LNCAP (cell line): Measurements from ENCODE around the gene TRAPPC8.

ENCODE experiments used
- TF ChIP-seq, protein P1 (sequence below): fragments of 450-650 bp; IDR thresholded peaks from 2 replicates; pipeline ENCODE4 v1.5.1; 2017; ENCODE audit warnings: mild to moderate bottlenecking

The TRAPPC8 gene

DNA sequence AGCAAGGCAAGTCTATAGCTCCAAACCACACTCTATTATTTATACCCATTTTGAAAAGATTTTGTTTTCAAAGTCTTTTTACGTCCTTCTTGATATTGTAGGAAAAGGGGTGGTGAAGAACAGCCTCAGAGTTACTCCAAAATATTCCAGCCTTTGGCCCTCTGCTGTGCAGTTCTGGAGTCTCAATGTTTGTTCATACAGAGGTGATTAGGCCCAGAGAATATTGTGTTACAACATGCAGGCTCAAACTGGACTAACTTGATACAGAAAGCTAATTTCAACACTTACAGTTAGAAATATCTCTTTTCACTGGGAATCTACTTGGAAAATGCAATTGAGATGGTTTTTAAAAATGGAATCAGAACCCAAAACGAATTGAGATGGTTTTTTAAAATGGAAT, 141.8 kb downstream of the TRAPPC8 start:
- TF ChIP-seq, protein P1, sequence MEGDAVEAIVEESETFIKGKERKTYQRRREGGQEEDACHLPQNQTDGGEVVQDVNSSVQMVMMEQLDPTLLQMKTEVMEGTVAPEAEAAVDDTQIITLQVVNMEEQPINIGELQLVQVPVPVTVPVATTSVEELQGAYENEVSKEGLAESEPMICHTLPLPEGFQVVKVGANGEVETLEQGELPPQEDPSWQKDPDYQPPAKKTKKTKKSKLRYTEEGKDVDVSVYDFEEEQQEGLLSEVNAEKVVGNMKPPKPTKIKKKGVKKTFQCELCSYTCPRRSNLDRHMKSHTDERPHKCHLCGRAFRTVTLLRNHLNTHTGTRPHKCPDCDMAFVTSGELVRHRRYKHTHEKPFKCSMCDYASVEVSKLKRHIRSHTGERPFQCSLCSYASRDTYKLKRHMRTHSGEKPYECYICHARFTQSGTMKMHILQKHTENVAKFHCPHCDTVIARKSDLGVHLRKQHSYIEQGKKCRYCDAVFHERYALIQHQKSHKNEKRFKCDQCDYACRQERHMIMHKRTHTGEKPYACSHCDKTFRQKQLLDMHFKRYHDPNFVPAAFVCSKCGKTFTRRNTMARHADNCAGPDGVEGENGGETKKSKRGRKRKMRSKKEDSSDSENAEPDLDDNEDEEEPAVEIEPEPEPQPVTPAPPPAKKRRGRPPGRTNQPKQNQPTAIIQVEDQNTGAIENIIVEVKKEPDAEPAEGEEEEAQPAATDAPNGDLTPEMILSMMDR = no peak

GRCh38 chr18:31798399-31798798, 144.5 kb downstream of the TRAPPC8 start:
- TF ChIP-seq, protein P1 = no peak

DNA sequence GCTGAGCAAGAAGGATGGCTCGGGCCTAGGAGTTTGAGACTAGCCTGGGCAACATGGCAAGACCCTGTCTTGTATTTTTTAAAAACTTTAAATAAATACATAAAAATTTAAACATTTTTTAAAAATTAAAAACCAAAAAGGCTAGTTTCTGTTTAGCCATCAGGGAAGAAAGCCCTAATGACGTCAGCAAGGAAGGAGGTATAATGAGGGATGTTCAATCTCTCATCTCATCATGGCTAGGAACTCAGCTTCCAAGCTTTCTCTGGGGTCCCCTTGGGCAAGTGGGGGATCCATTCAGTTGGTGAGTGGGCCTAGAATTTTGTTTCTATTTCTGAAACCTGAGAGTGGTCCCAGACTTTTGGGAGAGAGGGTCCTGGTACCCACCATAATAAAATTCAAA, 147.2 kb downstream of the TRAPPC8 start:
- TF ChIP-seq, protein P1 = no peak

GRCh38 chr18:31793531-31793930, 149.4 kb downstream of the TRAPPC8 start:
- TF ChIP-seq, protein P1 = no peak

DNA sequence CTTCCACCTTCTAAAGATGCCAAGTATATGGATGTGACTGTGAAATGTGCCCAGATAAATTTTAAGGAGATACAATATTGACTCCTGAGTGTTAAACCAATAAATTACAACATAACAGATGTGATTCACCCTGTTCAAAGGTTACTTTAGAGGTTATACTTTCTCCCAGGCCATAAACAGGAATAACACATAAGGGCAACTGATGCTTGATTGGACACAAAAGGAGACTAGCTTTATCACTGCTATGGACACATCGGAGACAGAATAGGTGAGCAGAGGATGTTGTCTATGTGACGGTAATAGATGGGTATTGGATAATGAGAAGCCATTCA, 150.4 kb downstream of the TRAPPC8 start:
- TF ChIP-seq, protein P1 = no peak

- TF ChIP-seq, protein P1 = no peak
These were observed 150.9 kb downstream of the TRAPPC8 start for GRCh38 chr18:31791817-31792579.

DNA sequence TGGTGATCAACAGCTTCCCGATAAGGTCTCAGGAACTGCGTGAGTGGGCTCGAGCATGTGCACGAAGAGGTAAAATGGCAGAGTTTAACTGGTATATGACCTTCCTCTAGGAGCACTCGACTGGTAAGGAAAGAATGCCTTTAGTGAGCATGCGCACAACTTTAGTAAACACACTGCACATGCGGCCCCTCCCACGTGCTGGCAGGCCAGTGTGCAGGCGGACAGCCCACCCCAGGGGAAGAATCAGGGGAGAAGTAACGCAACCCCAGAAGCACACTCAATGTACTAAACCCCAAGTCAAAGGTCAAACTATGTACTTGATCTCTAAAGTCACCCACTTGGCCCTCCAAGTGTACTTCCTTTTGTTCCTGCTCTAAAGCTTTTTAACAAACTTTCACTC, 153.5 kb downstream of the TRAPPC8 start:
- TF ChIP-seq, protein P1 = no peak

- TF ChIP-seq, protein P1 = no peak
These were observed 159.9 kb downstream of the TRAPPC8 start for GRCh38 chr18:31783059-31783458.
